C4-2B (cell line): ENCODE data around the gene PGRMC2.

Experiments
- CTCF ChIP-seq: fragments of 450-650 bp; conservative IDR thresholded peaks from 2 replicates; pipeline ENCODE4 v1.5.1; 2017; ENCODE audit warnings: mild to moderate bottlenecking
- ZFX ChIP-seq: fragments of 450-650 bp; IDR thresholded peaks from 2 replicates; pipeline ENCODE4 v1.6.1; 2017

- TF ChIP-seq CTCF (no peak), ZFX (no peak)
Observed at GRCh38 chr4:128310266-128310697, 22.7 kb upstream of the PGRMC2 start.
